ENCODE results near the gene SELL. TPM values are rescaled to one million over a fixed set of nuclear protein-coding genes. Genes with fewer than 3 reads are reported as not detected.

The SELL gene
- polyA plus RNA-seq, 1 donor (not counting 4 experiments of a cell fraction or from before 2014, with no cell fraction given), result 0.08 TPM

GRCh38 chr1:169682071-169682470 lies 29.3 kb downstream of the SELL start:
- no peak overlapping the region for H3K4me2 ChIP-seq (ENCODE audit: control insufficient read depth, extremely low read depth, insufficient read depth, low read depth, low read length)
- dilution Hi-C loops (cut with MboI; ENCODE audit: extremely low pct_ligation_motif_present, low sequenced_read_pairs), result no loop called here
- H3K9me1 ChIP-seq (ENCODE audit: control insufficient read depth, extremely low read depth, insufficient read depth, low read length), result no peaks in the 10 kb centered on the region
- H3K4me1 ChIP-seq (ENCODE audit: control insufficient read depth, extremely low read depth, insufficient read depth, low read length), result no peaks in the 10 kb centered on the region
- no peak overlapping the region for H3K4me3 ChIP-seq (ENCODE audit: control insufficient read depth in 2 of 3, extremely low read depth in 1 of 3, insufficient read depth in 2 of 3, low read depth in 1 of 3, low read length in 3 of 3)
- no peak overlapping the region for H2AFZ ChIP-seq (ENCODE audit: control insufficient read depth, low read length)
- TF ChIP-seq CTCF (optimal IDR thresholded peaks at IDR 0.05 in 1 of 3, IDR thresholded peaks at IDR 0.05 in 1 of 3, conservative IDR thresholded peaks at IDR 0.05 in 1 of 3; ENCODE audit: extremely low read depth in 1 of 3, insufficient read depth in 2 of 3, low read length in 3 of 3) (no peak), EZH2 (IDR thresholded peaks at IDR 0.05; ENCODE audit: low read length) (no peak)
- H3K79me2 ChIP-seq (ENCODE audit: control insufficient read depth, insufficient read depth, low read length), result no peaks in the 10 kb centered on the region
- H3K36me3 ChIP-seq (ENCODE audit: control insufficient read depth in 2 of 2, extremely low read depth in 1 of 2, insufficient read depth in 2 of 2, low read length in 2 of 2), result no peaks in the 10 kb centered on the region
- FAIRE-seq (no peak), DNase-seq (ENCODE audit: low read depth, low spot score) (no peak)
- no peaks in the 10 kb centered on the region for H4K20me1 ChIP-seq (ENCODE audit: control insufficient read depth, extremely low read depth, insufficient read depth, low read length)
- no peaks in the 10 kb centered on the region for H3K27me3 ChIP-seq (ENCODE audit: control insufficient read depth, extremely low read depth, insufficient read depth, low read length)
- H3K9me3 ChIP-seq (ENCODE audit: control insufficient read depth, low read depth, low read length), result no peaks in the 10 kb centered on the region
- H3K9ac ChIP-seq (ENCODE audit: control insufficient read depth, extremely low read depth, insufficient read depth, low read length), result no peak overlapping the region
- H3K27ac ChIP-seq (ENCODE audit: control insufficient read depth, insufficient read depth, low read length), result no peak overlapping the region

DNA sequence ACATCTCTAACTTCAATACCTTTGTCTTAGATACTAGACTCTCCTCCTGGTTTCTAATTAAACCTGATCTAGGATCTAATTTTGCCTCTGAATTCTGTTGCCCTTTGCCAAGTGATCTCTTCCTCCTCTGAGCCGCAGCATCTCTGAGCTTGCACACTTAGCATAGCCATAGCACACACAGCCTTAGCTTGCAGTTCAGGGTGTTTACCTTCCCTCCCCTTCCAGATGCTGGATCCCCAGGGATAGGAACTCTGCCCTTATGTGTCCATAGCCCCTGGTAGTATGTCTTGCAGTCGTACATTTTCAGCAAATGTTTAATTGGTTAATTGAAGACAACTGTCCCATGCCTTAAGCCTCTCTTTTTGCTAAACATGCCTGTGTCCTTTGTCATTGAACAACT lies 30.3 kb downstream of the SELL start:
- DNase-seq (ENCODE audit: low read depth, low spot score) (no peak), FAIRE-seq (no peak)
- Histone ChIP-seq H3K36me3 (ENCODE audit: control insufficient read depth in 2 of 2, extremely low read depth in 1 of 2, insufficient read depth in 2 of 2, low read length in 2 of 2) (no peaks in the 10 kb centered on the region), H3K27me3 (ENCODE audit: control insufficient read depth, extremely low read depth, insufficient read depth, low read length) (no peaks in the 10 kb centered on the region), H3K4me2 (ENCODE audit: control insufficient read depth, extremely low read depth, insufficient read depth, low read depth, low read length) (no peak overlapping the region), H3K4me1 (ENCODE audit: control insufficient read depth, extremely low read depth, insufficient read depth, low read length) (no peaks in the 10 kb centered on the region), H3K79me2 (ENCODE audit: control insufficient read depth, insufficient read depth, low read length) (no peaks in the 10 kb centered on the region), H2AFZ (ENCODE audit: control insufficient read depth, low read length) (no peak overlapping the region), H3K9me1 (ENCODE audit: control insufficient read depth, extremely low read depth, insufficient read depth, low read length) (no peaks in the 10 kb centered on the region), H3K9ac (ENCODE audit: control insufficient read depth, extremely low read depth, insufficient read depth, low read length) (no peak overlapping the region), H3K9me3 (ENCODE audit: control insufficient read depth, low read depth, low read length) (no peaks in the 10 kb centered on the region), H3K4me3 (ENCODE audit: control insufficient read depth in 2 of 3, extremely low read depth in 1 of 3, insufficient read depth in 2 of 3, low read depth in 1 of 3, low read length in 3 of 3) (no peak overlapping the region), H4K20me1 (ENCODE audit: control insufficient read depth, extremely low read depth, insufficient read depth, low read length) (no peaks in the 10 kb centered on the region), H3K27ac (ENCODE audit: control insufficient read depth, insufficient read depth, low read length) (no peak overlapping the region)
- dilution Hi-C loops (cut with MboI; ENCODE audit: extremely low pct_ligation_motif_present, low sequenced_read_pairs), result no loop called here
- no peak for TF ChIP-seq EZH2 (IDR thresholded peaks at IDR 0.05; ENCODE audit: low read length)
- TF ChIP-seq CTCF (optimal IDR thresholded peaks at IDR 0.05 in 1 of 3, IDR thresholded peaks at IDR 0.05 in 1 of 3, conservative IDR thresholded peaks at IDR 0.05 in 1 of 3; ENCODE audit: extremely low read depth in 1 of 3, insufficient read depth in 2 of 3, low read length in 3 of 3), result no peak

All from keratinocyte (primary cell).